ENCODE measurements around the gene ZFR2.

ZFR2 gene

DNA sequence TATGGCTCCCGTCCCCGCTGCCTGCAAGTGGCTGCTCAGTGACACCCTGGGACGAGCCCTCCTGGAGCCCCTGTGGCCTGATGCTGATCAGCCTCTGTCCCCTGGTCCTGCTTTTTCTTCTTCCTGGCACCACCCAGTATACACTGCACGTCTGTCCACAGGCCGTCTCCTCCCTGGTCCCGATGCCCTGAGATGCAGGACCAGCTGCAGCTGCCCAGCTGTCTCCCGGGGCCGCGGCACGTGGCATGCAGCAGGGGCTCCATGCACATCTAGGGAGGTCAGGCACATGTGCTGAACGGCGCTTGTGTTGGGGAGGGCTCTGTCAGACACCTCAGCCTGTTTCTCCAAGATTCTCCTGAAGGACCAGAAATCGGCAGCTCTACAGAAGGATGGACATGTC lies 30.2 kb downstream of the ZFR2 start:
- no peak for DNase-seq
- Mint-ChIP-seq H3K27me3 (peaks cover 0 to 7% of the 10 kb centered on the region in 2 donors), H3K9me3 (no peaks in the 10 kb centered on the region), H3K36me3 (ENCODE audit: insufficient read depth) (no peaks in the 10 kb centered on the region), H3K4me3 (no peak overlapping the region), H3K4me1 (ENCODE audit: low read depth in 2 of 2) (no peaks in the 10 kb centered on the region), H3K27ac (no peak overlapping the region)
- no peak for ATAC-seq (replicated peaks)

DNA sequence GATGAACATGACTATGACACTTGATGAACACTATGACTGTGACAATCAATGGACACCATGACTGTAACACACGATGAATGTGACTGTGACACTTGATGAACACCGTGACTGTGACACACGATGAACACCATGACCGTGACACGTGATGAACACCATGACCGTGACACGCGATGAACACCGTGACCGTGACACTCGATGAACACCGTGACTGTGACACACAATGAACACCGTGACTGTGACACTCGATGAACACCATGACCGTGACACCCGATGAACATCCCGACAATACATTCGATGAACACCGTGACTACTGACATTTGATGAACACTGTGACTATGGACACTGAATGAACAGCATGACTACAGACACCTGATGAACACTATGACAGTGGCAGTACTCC lies 30.9 kb downstream of the ZFR2 start:
- Mint-ChIP-seq H3K4me3 (no peak overlapping the region), H3K36me3 (ENCODE audit: insufficient read depth) (no peaks in the 10 kb centered on the region), H3K9me3 (no peaks in the 10 kb centered on the region), H3K27ac (no peak overlapping the region), H3K4me1 (ENCODE audit: low read depth in 2 of 2) (no peaks in the 10 kb centered on the region), H3K27me3 (peaks cover 0 to 7% of the 10 kb centered on the region in 2 donors)
- ATAC-seq (replicated peaks) (no peak), DNase-seq (no peak)

DNA sequence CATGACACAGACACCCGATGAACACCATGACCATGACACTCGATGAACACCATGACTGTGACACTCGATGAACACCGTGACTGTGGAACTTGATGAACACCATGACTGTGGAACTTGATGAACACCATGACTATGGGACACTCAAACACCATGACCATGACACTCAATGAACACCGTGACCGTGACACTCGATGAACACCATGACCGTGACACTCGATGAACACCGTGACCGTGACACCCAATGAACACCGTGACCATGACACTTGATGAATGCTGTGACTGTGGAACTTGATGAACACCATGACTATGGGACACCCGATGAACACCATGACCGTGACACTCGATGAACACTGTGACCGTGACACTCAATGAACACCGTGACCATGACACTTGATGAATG lies 31.5 kb downstream of the ZFR2 start:
- ATAC-seq (replicated peaks) (no peak), DNase-seq (no peak)
- Mint-ChIP-seq H3K27me3 (peaks cover 0 to 7% of the 10 kb centered on the region in 2 donors), H3K4me3 (no peak overlapping the region), H3K27ac (no peak overlapping the region), H3K4me1 (ENCODE audit: low read depth in 2 of 2) (no peaks in the 10 kb centered on the region), H3K36me3 (ENCODE audit: insufficient read depth) (no peaks in the 10 kb centered on the region), H3K9me3 (no peaks in the 10 kb centered on the region)

DNA sequence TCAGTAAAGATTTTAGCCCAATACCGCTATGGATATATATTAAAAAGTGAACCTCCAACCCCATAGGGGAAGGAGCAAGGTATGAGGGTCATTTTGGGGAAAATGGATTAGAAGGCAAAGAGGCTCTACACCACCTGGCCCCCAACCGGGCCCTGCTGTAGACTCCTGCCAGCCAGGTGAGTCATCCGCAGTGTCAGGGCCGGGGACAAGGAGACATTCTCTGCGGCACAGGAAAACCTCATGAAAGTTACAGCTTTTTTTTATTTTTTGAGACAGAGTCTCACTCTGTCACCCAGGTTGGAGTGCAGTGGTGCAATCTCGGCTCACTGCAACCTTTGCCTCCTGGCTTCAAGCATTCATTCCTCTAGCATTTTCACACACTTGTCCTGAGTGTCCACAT lies 32.0 kb downstream of the ZFR2 start:
- no peaks in the 10 kb centered on the region for H3K9me3 Mint-ChIP-seq
- DNase-seq (no peak), ATAC-seq (replicated peaks) (peak; percentile 72)
- peaks cover 0 to 7% of the 10 kb centered on the region in 2 donors for H3K27me3 Mint-ChIP-seq
- H3K27ac Mint-ChIP-seq = no peak overlapping the region
- H3K4me3 Mint-ChIP-seq = no peak overlapping the region
- H3K4me1 Mint-ChIP-seq (ENCODE audit: low read depth in 2 of 2) = no peaks in the 10 kb centered on the region
- no peaks in the 10 kb centered on the region for H3K36me3 Mint-ChIP-seq (ENCODE audit: insufficient read depth)

DNA sequence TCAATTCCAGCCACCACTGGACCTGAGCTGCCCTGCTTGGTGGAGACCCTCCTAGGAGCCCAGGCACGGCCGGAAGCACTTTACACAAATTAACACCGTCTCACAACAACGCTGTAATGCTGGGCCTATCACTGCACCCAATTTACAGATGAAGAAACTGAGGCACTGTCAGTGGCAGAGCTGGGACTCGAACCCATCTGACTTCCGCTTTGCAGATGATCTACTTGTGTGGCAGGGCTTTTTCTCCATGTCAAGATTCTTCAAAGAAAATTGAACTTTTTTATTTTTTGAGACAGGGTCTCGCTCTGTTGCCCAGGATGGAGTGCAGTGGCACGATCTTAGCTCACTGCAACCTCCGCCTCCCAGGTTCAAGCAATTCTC lies 33.8 kb downstream of the ZFR2 start:
- H3K27me3 Mint-ChIP-seq = peaks cover 0 to 5% of the 10 kb centered on the region in 2 donors
- no peaks in the 10 kb centered on the region for H3K9me3 Mint-ChIP-seq
- no peaks in the 10 kb centered on the region for H3K36me3 Mint-ChIP-seq (ENCODE audit: insufficient read depth)
- DNase-seq (no peak), ATAC-seq (replicated peaks) (no peak)
- H3K4me1 Mint-ChIP-seq (ENCODE audit: low read depth in 2 of 2) = no peaks in the 10 kb centered on the region
- no peak overlapping the region for H3K4me3 Mint-ChIP-seq
- no peak overlapping the region for H3K27ac Mint-ChIP-seq

DNA sequence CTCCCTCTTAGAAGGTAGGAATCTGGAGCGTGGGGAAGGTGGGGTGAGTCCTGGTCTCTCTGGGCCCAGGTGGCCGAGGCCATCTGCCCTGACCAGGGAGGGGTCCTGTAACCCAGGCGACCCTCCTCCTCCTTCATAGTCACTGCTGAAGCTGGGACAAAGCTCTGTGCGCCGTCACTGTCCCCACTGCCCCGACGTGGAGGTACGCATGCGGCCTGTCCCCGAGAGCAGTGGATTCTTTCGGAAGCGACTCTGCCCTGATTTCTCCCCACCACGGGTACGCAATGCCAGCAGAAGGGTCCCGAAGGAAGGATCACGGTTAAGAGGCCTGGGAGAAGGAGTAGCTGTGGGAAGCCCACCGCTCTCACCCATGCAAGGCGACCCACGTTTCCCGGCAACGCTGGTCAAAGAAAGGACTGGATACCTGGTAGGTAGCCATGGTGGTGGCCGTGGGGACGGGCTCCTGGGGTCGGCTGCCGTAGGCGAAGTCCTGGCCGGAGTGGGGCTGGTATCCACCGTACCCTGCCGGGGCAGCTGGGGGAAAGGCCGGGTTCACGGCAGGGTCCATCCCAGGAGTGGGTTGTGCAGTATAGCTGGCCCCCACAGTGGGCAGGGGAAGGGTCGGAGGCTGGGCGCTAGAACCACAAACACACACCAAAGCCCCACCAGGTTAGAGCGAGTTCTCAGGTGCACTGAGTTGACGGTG lies 34.3 kb downstream of the ZFR2 start:
- ATAC-seq (replicated peaks) = no peak
- no peak for DNase-seq
- no peaks in the 10 kb centered on the region for H3K4me1 Mint-ChIP-seq (ENCODE audit: low read depth in 2 of 2)
- H3K4me3 Mint-ChIP-seq = no peak overlapping the region
- peaks cover 0 to under 1% of the 10 kb centered on the region in 2 donors for H3K27me3 Mint-ChIP-seq
- H3K36me3 Mint-ChIP-seq (ENCODE audit: insufficient read depth) = no peaks in the 10 kb centered on the region
- H3K27ac Mint-ChIP-seq = no peak overlapping the region
- H3K9me3 Mint-ChIP-seq = no peaks in the 10 kb centered on the region

DNA sequence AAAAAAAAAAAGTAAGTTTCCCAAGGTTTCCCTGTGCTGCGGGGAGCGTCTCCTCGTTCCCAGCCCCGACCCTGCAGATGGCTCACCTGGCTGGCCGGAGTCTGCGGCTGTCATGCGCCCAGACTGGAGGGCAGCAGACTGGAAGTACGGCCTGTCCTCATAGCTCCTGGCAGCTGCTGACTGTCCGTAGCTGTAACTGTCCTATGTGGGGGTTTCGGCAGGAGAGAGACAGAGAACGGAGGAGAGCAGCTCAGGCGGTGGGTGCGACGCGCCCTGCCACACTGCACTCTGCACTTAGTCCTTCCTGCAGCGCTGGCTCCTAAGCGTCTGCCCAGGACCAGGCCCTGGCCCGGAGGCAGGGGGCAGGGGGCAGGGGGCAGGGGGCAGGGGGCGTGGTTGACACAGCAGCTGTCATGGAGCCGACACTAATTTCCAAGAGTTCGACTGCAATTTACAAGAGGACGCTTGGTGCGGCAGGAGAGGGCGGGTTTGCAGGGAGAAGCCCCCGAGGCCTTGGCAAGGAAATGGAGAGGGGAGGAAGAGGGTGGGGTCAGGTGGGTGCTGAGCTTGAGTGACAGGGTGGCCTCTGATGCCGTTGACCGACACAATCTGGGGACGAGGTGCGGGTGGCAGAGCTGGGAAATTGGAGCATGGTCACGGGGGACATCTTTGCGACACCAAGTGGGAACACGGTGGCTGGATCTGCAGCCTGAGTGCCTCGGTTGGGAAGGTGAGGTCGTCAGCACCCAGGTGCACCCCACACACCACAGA lies 35.1 kb downstream of the ZFR2 start:
- Mint-ChIP-seq H3K4me1 (ENCODE audit: low read depth in 2 of 2) (peaks cover 0 to 3% of the 10 kb centered on the region in 2 donors), H3K36me3 (ENCODE audit: insufficient read depth) (no peaks in the 10 kb centered on the region), H3K27ac (no peak overlapping the region), H3K9me3 (no peaks in the 10 kb centered on the region), H3K4me3 (no peak overlapping the region), H3K27me3 (no peaks in the 10 kb centered on the region)
- ATAC-seq (replicated peaks) (no peak), DNase-seq (no peak)

DNA sequence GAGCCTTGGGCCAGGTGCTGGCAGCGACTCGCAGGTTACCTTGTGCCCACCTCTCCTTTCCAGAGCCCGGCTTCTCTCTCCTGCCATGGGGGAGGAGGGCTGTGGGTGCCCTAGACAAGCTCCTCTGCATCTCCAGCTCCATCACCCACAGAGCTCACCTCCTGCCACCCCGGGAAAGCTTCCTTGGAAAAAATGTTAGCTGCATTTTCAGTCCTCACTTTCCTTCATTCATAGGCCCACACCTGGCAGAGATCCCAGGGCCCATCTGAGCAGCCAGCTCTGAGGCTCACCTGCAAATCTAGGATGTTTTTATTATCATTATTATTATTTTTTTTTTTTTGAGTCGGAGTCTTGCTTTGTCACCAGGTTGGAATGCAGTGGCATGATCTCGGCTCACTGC lies 36.8 kb downstream of the ZFR2 start:
- Mint-ChIP-seq H3K36me3 (ENCODE audit: insufficient read depth) (no peaks in the 10 kb centered on the region), H3K9me3 (no peaks in the 10 kb centered on the region), H3K4me1 (ENCODE audit: low read depth in 2 of 2) (peaks cover 3 to 6% of the 10 kb centered on the region in 2 donors), H3K27ac (no peak overlapping the region), H3K27me3 (no peaks in the 10 kb centered on the region), H3K4me3 (no peak overlapping the region)
- no peak for DNase-seq
- no peak for ATAC-seq (replicated peaks)

DNA sequence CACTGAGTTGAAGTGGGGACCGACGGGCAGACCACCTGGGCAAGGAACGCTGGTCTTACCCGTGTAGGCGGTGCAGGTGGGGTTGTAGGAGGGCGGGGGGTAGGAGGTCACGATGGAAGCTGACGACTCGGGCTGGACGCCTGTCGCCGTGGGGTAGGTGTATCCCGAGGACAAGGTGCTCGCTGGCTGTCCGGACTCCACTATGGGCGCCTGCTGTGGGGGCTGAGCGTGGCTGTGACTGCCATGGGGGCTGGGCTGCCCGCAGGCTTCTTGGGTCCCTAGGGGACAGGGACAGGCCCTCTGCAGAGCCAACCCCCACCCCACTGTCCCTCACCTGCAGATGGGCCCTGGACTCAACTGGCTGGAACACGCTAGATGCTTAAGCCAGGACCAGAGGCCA lies 37.2 kb downstream of the ZFR2 start:
- ATAC-seq (replicated peaks) (no peak), DNase-seq (no peak)
- no peak overlapping the region for H3K4me3 Mint-ChIP-seq
- H3K9me3 Mint-ChIP-seq = no peaks in the 10 kb centered on the region
- H3K27ac Mint-ChIP-seq = no peak overlapping the region
- H3K27me3 Mint-ChIP-seq = no peaks in the 10 kb centered on the region
- no peaks in the 10 kb centered on the region for H3K36me3 Mint-ChIP-seq (ENCODE audit: insufficient read depth)
- peaks cover 3 to 6% of the 10 kb centered on the region in 2 donors for H3K4me1 Mint-ChIP-seq (ENCODE audit: low read depth in 2 of 2)

DNA sequence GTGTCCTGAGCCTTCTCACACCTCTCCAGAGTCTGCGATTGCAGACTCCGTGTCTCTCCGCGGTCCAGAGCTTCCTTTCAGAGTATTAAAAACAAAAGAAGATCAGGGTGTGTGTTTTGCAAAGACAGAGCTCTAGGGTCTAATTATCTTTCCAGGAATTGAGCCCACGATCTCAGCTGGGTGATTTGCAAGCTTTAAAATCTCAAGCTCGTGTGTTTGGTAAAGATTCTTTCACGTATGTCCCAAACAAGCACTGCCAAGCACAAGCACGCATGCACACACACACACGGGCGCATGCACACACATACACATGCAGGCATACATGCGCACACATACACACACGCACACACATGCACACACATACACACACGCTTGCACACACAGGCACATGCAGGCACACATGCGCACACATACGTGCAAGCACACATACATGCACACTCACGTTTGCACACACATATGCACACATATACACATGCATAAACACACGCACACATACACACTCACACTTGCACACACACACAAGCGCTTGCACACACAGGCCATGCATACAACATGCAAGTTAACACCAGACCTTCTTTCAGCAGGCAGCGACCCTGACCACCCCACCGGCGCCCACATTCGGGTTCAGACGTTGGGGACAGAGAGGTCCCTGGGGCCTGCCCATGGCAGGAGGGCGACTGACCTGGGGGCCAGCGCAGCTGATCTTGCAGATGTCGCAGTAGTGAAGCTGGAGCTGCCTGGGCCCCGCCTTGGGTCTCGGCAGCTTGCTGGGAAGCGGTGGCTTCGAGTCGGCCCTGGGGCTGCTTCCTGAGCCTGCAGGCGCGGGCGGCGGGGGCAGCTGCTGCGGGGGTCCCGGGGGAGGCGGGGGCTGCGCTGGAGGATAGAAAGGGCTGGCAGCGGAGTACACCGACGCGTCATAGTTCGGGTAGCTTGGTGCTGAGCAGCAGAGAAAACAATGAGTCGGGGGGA lies 37.9 kb downstream of the ZFR2 start:
- DNase-seq = no peak
- H3K4me1 Mint-ChIP-seq (ENCODE audit: low read depth in 2 of 2) = peaks cover 3 to 6% of the 10 kb centered on the region in 2 donors
- H3K27me3 Mint-ChIP-seq = no peaks in the 10 kb centered on the region
- H3K36me3 Mint-ChIP-seq (ENCODE audit: insufficient read depth) = no peaks in the 10 kb centered on the region
- no peaks in the 10 kb centered on the region for H3K9me3 Mint-ChIP-seq
- no peak overlapping the region for H3K4me3 Mint-ChIP-seq
- H3K27ac Mint-ChIP-seq = no peak overlapping the region
- no peak for ATAC-seq (replicated peaks)

DNA sequence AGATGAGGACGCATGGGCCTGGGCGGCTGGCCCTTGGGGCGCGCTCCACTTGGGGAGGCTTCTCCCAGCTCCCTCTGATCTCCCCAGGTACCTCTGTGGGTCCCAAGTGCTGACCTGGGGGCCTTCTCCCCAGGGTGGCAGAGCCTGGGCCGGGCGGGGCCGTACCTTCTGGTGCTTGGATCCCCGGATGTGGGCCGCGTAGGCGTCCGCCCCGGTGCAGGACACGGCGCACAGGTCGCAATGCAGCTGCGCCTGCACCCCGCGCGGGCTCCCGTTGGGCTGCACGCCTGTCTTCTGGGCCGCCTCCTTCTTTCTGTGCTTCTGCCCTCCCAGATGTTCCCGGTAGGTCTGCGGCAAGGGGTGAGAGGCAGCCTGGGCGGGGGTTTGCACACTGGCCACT lies 41.5 kb downstream of the ZFR2 start:
- Mint-ChIP-seq H3K9me3 (no peaks in the 10 kb centered on the region), H3K27me3 (no peaks in the 10 kb centered on the region), H3K36me3 (ENCODE audit: insufficient read depth) (no peaks in the 10 kb centered on the region), H3K4me1 (ENCODE audit: low read depth in 2 of 2) (peaks cover 3 to 6% of the 10 kb centered on the region in 2 donors), H3K27ac (no peak overlapping the region), H3K4me3 (no peak overlapping the region)
- DNase-seq (no peak), ATAC-seq (replicated peaks) (no peak)

DNA sequence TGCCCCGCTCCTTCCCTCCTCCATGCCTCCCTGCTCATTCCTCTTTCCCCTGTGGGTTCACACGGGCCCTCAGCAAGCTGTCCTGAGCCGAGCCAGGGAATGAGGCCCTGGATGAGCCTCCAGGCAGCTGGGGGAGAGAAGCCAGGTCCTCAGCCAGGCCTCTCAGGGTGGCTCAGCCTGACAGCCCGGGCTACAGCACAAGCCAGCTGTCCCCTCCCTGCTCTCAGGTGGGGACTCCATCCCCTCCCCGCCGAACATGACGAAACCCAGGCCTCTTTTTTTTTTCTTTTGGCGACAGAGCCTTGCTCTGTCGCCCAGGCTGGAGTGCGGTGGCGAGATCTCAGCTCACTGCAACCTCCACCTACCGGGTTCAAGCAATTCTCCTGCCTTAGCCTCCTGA lies 42.7 kb downstream of the ZFR2 start:
- H3K27me3 Mint-ChIP-seq = no peaks in the 10 kb centered on the region
- ATAC-seq (replicated peaks) (no peak), DNase-seq (no peak)
- no peak overlapping the region for H3K4me3 Mint-ChIP-seq
- H3K9me3 Mint-ChIP-seq = no peaks in the 10 kb centered on the region
- peaks cover 6% of the 10 kb centered on the region for H3K36me3 Mint-ChIP-seq (ENCODE audit: insufficient read depth)
- peaks cover 13 to 14% of the 10 kb centered on the region in 2 donors for H3K4me1 Mint-ChIP-seq (ENCODE audit: low read depth in 2 of 2)
- peak overlapping the region in 1 of 2 donors; percentile 57 for H3K27ac Mint-ChIP-seq

DNA sequence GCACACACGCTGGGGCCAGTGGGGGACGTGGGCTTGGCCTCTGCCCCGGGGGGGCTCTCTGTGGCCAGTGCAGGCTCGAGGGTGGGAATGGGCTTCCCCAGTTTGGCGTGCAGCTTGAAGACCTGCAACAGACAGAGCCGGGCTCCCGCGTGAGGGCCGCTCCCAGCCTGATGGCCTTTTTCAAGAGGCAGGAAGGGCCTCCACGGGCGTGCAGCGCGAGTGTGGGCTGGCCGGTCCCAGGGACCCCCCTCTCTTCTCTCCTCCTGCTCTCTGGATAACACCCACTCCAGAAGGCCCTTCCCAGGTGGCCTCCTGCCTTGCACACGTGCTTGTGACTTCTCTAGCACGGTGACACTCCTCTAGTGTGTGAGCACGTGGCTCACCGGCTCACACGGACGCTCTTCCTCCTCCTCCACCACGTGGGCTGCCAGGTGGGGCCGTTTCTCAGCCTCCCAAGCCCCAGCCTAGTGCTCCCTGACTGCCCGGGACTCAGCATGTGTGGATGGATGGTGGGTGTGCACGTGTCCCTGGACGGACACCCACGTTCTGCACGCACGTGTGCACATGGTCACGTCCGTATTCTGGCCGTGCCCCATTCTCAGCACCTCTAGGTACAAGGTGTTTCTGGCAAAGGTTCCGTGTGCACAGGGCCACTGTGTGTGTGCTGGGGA lies 43.4 kb downstream of the ZFR2 start:
- H3K4me3 Mint-ChIP-seq = no peak overlapping the region
- no peak for DNase-seq
- H3K9me3 Mint-ChIP-seq = no peaks in the 10 kb centered on the region
- H3K4me1 Mint-ChIP-seq (ENCODE audit: low read depth in 2 of 2) = peaks cover 14 to 15% of the 10 kb centered on the region in 2 donors
- H3K27me3 Mint-ChIP-seq = no peaks in the 10 kb centered on the region
- H3K36me3 Mint-ChIP-seq (ENCODE audit: insufficient read depth) = peaks cover 8% of the 10 kb centered on the region
- no peak for ATAC-seq (replicated peaks)
- peak overlapping the region in 1 of 2 donors; percentile 57 for H3K27ac Mint-ChIP-seq

Data from effector memory CD8-positive, alpha-beta T cell (primary cell).